ENCODE results near the gene SARNP.

DNA sequence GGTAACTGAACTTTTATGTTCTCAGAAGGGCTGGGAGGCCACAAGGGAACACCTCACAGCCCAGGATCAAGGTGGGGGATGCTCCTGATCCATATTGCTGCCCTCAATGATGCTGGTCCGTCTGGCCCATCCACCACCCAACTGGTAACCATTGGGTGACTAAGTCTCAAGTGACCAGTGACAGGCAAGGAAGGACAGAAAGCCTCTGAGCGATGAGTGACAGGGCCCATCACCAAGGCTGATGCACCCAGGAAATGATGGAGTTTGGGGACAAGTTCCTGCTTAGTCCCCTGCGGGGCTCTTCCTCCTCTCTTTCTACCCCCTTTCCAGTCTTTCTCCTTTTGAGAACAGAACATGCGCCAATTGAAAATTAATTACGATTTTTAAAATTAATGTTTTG is 27.8 kb upstream of the SARNP start:
- TF ChIP-seq, protein P1, sequence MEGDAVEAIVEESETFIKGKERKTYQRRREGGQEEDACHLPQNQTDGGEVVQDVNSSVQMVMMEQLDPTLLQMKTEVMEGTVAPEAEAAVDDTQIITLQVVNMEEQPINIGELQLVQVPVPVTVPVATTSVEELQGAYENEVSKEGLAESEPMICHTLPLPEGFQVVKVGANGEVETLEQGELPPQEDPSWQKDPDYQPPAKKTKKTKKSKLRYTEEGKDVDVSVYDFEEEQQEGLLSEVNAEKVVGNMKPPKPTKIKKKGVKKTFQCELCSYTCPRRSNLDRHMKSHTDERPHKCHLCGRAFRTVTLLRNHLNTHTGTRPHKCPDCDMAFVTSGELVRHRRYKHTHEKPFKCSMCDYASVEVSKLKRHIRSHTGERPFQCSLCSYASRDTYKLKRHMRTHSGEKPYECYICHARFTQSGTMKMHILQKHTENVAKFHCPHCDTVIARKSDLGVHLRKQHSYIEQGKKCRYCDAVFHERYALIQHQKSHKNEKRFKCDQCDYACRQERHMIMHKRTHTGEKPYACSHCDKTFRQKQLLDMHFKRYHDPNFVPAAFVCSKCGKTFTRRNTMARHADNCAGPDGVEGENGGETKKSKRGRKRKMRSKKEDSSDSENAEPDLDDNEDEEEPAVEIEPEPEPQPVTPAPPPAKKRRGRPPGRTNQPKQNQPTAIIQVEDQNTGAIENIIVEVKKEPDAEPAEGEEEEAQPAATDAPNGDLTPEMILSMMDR (IDR thresholded peaks at IDR 0.05), result no peak
- TF ChIP-seq POLR2A (IDR thresholded peaks at IDR 0.05), result no peak
